C1 segment of cervical spinal cord (tissue), 14 donors: ENCODE results near the gene ITGB8.

Experiments
- DNase-seq, 14 donors: peaks; one replicate each; lab custom pipeline; 2025; lab: John Stamatoyannopoulos, UW

The ITGB8 gene

GRCh38 chr7:20464891-20465290 lies 134.2 kb downstream of the ITGB8 start:
- no peak for DNase-seq
